ENCODE data around the gene MCCC1.
A peak's percentile ranks its signal among the peaks of the same experiment; 100 is the strongest.
"Not testable (repeated sequence)": the region's sequence is repeated elsewhere in the genome, so short reads cannot be mapped to it uniquely, and the experiment has no call there.

The MCCC1 gene

DNA sequence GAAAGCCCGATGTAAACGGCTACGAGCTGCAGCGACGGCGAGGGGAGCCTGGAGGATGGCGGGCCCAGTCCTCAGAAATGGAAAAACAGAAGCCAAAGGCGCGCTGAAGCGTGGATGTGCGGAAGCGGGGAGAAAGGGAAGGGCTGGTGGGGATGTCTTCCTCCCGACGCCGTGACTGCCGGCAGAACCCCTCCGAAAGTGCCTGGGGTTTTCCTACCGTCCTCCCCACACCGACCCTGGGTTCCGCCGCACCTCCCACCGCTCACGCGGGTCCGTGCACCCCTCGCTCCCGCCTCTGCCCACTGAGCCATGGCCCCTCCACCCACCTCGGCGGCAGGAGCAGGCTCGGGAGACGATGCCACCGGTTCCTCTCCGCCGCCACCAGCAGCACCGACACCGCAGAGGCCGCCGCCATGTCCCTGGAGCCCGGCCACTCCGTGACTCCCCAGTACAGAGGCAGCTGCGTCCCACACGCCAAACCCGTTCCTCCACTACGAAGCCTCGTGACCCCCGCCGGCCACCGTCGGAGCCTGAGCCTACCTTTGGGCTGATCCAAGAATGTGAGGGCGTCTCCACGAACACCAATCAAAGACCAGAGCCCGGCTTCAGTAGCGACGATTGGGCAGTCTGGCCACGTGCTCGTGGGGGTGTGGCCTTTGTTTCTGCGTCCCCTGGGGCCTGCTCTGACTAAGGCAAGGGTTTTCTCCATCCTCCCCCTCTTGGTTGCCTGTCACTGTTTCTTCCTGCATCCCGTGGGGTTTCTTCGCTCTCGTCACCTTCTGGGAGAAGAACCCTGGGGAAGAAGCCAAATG lies at the start of gene MCCC1:
MCCC1 (minus strand) TSS at position 471 of the 812 bp plus-strand sequence; CDS start at position 415, 56 bp downstream.
- peak; percentile 99 for DNase-seq (ENCODE audit: low spot score)

DNA sequence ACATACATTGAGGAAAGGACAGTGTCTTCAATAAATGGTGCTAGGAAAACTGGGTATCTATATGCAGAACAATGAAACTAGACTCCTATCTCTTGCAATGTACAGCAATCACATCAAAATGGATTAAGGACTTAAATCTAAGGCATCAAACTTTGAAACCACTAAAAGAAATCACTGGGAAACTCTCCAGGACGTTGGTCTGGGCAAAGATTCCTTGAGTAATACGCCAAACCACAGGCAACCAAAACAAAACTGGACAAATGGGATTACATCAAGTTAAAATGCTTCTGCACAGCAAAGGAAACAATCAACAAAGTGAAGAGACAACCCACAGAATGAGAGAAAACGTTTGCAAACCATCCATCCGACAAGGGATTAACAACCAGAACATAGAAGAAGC lies 48.8 kb upstream of the MCCC1 start:
- no peak for DNase-seq (ENCODE audit: low spot score)

DNA sequence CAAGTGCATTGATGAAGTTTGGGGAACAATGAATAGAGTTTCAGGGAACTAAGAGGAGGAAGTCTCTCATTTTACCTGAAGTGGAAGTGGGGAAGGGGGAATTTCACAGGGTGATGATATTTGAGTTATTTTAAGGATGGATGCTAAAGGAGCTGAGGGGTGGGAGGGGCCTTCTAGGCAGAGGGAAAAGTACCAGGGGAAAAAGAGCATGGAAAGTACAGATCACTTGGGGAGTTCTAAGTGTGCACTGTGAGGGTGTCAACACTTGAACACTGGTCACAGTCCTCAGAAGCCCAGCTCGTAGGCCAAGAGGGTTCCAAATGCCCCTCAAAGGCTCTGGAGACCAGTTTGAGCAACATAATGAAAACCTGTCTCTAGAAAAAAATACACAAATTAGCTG lies 45.1 kb upstream of the MCCC1 start:
- DNase-seq (ENCODE audit: low spot score): no peak

DNA sequence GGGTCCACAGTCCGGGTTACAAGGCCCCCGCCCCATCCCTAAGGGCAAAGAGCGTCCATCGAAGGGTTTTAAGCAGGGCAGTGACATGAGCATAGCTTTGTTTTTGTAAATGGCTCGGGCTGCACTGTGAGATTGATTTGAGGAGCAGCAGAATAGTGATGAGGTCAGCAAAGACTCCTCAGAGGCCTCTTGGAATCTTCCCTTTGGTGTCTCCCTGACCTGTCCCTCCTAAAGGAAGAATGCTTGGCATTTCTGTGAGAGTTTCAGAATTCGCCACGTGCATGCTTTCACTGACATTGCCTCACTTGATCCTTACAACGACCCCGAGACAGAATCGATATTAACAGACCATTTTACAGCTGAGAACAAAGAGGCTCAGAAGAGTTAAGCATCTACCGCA lies 42.9 kb upstream of the MCCC1 start:
- no peak for DNase-seq (ENCODE audit: low spot score)

DNA sequence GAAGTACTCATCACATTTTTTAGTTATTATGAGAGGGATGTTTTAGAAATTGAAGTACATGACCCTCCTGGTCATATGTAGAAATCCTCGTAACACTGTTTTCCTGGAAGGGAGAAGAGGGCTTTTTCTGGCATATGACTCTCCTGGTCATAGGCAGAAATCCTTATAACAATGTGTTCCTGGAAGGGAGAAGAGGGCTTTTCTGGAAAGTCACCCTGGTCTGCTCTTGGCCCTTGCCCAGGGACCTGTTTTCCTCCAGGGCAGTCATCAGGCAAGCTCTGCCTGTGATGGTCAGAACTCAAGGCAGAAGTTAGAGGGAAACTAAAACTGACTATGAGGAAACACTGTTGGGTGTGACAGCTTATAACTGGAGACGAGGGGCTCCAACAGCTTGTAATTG lies 35.5 kb upstream of the MCCC1 start:
- DNase-seq (ENCODE audit: low spot score): no peak

DNA sequence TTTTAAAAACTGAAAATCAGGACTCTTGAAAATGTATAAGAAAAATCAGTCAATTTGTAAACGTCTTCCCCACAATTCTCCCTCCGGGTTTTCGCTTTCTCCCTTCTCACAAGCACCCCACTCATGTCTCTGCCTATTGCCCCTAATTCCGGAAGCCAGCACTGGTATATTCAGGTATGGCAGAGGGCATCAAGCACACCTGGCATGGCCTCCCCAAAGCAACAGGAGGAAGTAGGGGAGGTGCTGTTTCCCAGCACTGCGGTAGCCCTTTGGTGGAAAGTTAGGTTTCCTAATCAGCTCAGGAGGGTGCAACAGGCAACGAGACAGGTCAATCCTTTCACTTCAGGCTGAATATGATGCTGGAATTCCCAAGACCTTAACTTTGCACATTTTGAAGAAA lies 33.1 kb upstream of the MCCC1 start:
- no peak for DNase-seq (ENCODE audit: low spot score)

DNA sequence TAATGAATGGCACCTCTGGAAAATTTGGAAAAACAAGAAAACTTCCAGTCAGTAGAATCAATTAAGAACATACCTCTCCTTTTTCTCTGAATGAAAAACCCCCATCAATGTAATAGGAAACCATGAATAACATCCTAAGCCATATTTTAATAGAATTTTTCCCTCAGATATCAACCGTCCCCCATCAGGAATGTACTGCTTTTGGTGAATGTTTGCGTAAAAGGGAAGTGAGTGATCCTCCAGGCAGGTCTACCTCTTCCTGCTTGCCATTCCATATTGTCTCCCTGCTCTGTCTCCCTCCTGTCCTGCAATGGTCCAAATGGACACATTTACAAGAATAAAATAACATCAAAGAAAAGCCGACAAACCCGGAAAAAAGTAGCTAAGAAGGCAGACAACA lies 32.4 kb upstream of the MCCC1 start:
- DNase-seq (ENCODE audit: low spot score): no peak

DNA sequence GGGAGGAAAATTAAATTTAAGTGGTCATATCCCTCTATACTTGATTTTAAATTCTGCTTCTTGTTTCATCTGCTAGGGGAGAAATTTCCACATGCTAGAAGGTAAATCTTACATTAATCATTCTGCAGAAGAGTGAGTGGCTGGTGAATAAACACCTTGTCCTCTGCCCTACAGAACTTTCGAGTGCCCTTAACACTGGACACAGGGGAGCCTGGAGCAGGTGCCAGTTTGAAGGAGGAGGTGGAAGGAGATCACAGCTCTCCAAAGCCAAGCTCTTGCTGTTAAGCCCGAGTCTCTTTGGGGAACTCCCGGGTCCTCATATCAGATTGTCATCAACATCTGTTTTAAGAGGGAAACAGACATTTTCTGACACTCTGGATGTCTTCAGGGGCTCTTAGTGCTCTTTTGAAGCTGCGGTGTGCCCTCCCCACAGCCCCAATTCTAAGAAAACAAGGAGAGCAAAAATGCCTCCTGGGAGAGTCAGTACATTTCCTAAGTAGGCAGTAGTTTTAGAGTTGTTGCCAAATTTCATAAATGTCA lies 32.0 kb upstream of the MCCC1 start:
- DNase-seq (ENCODE audit: low spot score): no peak

DNA sequence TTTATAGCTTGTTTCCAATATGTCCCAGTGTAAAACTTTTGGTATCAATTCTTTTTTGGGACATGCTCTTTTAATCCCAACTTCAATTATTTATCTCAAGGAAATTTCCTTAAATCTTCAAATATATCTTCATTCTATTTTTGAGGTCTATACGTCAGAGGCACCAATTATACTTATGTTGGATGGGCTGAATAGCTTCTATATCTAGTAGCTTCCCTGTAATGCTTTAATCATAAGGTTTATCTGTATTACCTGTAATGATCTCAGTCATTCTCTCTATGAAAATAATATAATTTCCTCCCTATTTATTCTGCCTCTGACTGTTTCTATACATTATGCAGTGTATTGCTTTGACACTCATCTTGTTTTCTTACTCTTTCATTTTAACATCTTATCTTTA lies 29.9 kb upstream of the MCCC1 start:
- no peak for DNase-seq (ENCODE audit: low spot score)

DNA sequence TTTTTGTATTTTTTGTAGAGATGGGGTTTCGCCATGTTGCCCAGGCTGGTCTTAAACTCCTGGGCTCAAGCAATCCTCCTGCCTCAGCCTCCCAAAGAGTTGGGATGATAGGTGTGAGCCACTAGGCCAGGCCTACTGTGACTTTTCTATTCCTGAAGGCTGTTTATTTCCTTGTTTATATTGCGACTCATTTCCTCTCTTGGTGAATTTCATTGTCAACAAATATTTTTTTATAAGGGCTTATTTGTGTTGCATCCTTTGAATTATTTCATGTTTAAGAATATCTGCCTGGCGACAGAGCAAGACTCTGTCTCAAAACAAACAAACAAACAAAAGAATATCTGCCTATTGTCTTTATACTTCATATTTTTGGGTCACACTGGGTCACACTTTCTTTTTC lies 29.4 kb upstream of the MCCC1 start:
- DNase-seq (ENCODE audit: low spot score): no peak

DNA sequence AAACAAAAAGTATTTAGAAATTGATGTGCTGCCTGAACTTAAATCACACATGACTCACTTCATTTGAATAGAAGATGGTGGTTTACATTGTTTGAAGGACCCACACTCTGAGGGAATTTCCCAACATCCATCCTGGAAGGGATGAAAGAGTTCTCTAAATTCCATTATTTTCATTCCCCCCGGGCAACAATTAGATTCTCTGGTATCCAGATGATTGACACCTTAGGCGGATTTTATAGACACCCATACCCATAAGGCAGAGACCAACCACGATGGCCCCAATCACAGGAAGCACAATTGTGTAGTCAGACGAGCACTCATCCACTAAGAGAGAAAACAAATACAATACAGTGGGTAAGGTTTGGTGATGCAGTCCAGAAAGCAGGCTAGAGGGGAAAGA lies 24.6 kb upstream of the MCCC1 start:
- DNase-seq (ENCODE audit: low spot score): no peak

DNA sequence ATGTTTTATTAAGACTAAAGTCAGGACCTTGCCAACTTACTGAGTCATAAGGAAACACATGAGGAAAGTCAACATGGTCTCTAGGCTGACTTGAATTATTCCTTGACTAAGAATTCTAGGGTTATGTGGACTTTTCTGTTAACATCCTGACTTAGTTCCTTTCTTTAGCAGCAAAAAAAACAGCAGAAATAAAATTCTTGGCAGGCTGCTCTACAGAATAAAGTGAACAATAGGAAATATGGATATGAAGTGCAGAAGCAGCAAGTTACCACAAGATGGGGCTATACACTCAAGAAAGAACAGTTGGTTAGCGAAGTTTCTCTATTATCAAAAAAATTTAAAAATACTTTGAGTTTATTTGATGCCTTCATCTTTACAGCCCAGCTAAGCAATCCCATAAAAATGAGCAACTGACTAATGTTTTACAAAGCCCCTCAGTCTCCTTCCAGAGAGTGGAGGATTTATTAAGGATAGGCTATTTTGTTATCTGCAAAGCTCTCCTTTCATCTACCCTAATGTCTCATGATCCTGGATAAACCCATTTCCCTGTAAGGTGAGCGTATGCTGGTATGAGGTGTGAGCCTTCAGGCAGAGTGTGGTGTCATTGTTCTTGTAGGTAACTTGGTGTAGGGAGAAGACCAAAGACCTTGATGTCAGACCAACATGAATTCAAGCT lies 23.1 kb upstream of the MCCC1 start:
- DNase-seq (ENCODE audit: low spot score): peak; percentile 64

DNA sequence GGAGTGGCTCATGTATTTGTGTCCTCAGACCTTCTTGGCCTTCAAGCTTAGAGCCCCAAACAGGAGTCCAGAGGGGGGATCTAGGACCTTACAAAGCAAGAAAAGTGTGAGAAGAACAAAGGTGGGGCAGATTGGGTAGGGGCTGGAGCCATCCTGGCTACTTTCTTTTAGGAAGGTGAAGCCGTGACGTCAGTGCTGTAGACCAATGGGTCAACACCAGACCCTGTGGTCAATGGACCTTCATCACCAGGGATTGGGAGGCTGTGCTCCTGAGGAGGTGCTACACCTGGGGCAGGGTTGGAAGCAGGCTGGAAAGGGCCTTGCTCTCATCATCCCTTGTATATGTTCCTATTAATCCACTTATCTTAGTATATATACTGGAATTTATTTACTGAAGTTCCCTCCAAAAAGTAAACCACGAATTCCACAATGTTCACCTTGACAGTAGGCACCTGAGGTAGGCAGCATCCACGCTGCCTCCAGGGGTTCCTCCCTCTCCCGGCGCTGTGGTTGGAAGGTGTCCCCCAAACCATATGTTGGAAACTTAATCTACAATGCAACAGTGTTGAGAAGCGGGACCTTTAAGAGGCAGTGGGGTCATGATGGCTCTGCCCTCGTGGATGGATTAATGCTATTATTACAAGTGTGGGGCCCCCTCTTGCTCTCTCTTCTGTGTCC lies 21.4 kb upstream of the MCCC1 start:
- DNase-seq (ENCODE audit: low spot score): no peak

DNA sequence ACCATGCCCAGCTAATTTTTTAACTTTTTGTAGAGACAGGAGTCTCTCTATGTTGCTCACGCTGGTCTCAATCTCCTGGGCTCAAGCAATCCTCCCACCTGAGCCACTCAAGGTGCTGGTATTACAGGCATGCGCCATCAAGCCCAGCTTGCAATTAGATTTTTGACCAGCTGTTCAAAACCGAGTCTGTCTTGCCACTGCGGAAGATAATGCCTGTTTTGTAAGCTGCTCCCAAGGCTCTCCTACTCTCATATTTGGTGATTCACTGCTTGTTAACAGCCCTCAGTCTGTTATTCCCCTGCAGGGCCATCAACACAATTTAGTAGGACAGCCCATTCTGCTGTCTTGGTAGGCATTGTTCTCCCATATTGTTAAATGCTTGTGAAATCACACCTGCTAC lies 17.8 kb upstream of the MCCC1 start:
- no peak for DNase-seq (ENCODE audit: low spot score)

DNA sequence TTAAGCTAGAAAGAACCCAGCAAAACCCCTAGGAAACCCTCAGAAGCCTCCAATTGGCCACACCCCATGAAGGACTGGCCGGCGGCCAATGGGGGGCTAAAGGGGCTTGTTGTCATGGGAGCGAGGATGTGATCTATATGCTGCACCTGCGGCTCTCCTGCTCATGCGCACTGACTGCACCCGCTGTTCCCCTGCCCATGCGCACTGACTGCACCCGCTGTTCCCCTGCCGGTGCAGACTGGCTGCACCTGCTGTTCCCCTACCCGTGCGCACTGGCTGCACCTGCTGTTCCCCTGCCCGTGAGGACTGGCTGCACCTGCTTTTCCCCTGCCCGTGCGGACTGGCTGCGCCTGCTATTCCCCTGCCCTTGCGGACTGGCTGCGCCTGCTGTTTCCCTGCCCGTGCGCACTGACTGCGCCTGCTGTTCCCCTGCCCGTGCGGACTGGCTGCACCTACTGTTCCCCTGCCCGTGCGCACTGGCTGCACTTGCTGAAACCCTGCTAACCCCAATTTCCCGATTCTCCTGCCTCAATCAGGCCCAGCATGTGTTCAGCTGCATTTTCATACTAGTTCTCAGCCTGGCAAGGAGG lies 16.8 kb upstream of the MCCC1 start:
- DNase-seq (ENCODE audit: low spot score): peak; percentile 79

DNA sequence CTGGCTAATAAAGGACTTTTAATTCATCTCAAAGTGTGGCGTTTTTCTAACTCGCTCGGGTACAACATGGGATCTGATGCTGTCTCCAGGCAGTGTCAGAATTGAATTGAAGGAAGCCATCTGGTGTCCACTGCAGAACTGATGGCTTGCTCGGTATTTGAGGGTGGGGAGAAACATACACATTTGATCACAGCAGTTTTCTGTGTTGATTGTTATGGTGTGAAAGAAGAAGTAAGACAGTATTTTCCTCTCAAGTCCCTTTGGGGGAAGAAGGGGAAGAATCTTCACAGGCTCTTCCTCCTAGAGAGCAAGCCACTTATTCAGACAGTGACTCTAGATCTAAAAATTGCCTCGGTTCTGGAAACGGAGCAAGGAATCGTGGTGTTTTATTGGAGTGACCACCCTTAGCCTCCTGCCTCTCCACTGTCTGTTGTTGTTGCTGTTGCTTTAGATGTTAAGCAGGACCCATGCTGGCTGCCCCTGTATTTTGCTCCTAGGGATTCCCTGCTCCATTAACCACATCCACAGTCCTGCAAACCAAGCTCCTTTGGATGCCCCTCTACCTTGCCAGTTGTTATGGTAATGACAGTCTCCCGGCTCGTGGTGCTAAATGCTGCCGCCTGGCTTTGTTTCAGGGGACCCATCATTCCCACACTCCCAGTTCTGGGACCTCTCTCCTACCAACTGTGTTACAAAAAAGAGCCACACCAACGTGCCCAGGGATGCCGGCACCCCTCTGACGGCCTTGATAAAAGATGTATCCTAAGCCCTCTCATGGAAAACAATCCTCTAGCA lies 15.3 kb upstream of the MCCC1 start:
- peak; percentile 40 for DNase-seq (ENCODE audit: low spot score)

DNA sequence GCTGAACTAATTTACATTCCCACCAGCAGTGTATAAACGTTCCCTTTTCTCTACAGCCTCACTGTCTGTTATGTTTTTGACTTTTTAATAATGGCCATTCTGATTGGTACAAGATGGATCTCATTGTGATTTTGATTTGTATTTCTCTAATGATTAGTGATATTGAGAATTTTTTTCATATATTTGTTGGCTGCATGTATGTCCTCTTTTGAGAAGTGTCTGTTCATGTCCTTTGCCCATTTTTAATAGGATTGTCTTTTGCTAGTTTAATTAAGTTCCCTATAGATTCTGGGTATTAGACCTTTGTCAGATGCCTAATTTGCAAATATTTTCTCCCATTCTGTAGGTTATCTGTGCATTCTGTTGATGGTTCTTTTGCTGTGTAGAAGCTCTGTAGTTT lies 10.6 kb upstream of the MCCC1 start:
- DNase-seq (ENCODE audit: low spot score): not testable (repeated sequence)

DNA sequence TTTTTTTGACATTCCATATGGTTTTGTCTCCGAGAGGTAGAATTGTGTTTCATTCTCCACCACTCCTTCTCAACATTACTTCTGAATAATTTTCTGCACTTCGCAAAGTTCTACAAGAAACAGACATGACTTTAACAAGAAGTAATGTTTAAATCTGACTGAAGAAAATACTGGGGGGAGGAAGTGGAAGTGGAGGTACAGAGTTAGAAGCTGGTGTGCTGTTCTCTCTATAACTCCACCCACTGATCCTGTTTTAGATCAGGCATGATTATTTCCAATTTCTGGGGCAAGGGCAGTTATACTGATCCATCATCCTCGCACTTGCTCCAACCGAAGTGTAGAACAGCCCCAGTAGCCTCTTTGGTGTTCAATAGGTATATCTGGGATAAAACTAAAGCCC lies 9.2 kb upstream of the MCCC1 start:
- no peak for DNase-seq (ENCODE audit: low spot score)

DNA sequence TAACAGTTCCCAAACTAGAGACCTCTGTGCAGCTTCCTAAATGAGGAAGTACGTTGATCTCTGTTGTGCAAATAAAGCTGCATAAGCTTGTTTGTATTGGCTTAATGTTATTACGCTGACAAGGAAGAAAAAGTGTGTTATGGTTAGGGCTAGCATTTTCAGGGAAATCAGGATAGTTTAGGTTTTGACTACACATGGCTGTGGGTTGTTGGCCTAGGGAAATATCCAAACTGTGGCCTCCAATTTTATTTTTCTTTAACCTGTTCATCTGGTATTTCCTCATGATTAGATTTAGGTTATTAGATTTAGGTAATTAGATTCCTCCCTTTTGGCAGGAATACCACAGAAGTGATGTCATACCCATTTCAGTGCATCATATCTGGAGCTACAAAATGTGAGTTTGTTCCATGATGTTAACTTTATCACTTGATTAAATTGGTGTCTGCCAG lies 8.7 kb upstream of the MCCC1 start:
- DNase-seq (ENCODE audit: low spot score): no peak

DNA sequence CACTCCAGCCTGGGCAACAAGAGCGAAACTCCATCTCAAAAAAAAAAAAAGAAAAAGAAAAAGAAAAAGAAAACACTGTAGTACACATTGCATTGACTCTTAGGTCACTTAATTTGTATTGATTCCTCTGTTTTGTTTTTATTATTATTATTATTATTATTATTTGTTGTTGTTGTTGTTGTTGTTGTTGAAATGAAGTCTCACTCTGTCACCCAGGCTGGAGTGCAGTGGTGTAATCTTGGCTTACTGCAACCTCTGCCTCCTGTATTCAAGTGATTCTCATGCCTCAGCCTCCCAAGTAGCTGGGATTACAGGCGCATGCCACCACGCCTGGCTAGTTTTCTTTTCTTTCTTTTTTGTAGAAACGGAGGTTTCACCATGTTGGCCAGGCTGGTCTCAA lies 8.1 kb upstream of the MCCC1 start:
- DNase-seq (ENCODE audit: low spot score): not testable (repeated sequence)

DNA sequence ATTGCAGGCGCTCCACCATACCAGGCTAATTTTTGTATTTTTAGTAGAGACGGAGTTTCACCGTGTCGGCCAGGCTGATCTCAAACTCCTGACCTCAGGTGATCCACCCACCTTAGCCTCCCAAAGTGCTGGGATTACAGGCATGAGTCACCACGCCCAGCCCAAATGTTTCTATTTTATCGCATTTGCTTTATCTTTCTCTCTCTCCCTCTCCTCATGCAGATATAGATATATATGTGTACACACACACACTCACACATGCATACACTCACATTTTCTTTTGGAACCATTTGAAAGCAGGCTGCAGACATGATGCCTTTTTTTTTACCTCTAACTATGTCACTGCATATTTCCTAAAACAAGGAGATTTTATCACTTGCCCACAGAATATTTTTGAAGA lies 7.3 kb upstream of the MCCC1 start:
- no peak for DNase-seq (ENCODE audit: low spot score)

DNA sequence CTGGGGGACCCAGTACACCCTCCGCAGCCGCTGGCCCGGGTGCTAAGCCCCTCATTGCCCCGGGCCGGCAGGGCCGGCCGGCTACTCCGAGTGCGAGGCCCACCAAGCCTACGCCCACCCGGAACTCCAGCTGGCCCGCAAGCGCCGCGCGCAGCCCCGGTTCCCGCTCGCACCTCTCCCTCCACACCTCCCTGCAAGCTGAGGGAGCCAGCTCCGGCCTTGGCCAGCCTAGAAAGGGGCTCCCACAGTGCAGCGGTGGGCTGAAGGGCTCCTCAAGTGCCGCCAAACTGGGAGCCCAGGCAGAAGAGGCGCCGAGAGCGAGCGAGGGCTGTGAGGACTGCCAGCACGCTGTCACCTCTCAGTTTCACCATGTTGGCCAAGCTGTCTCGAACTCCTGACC lies 4.7 kb upstream of the MCCC1 start:
- DNase-seq (ENCODE audit: low spot score): not testable (repeated sequence)
